Right ventricle myocardium inferior (tissue), 1 donor: ENCODE data around the gene GOLGA1. TPM values are rescaled to one million over a fixed set of nuclear protein-coding genes. Genes with fewer than 3 reads are reported as not detected.
"Not testable (repeated sequence)": the region's sequence is repeated elsewhere in the genome, so short reads cannot be mapped to it uniquely, and the experiment has no call there.

ENCODE experiments used
- ATAC-seq: fragments of 200-7000 bp; cut with Tn5 transposase; one replicate; pipeline ENCODE4 v1.9.1; 2020; ENCODE audit warnings: mild to moderate bottlenecking, moderate library complexity
- DNase-seq: peaks from one replicate; pipeline ENCODE4 v3.0.0; 2021; ENCODE audit errors: missing footprints
- intact Hi-C: fragments of 100-400 bp; cut with DNase I; formaldehyde crosslinking; loops from one replicate; pipeline ENCODE4 v1.11.0; 2022
- long read RNA-seq: library from polyadenylated mRNA; unstranded; transcript quantifications from one replicate; pipeline ENCODE4 v2.0.0, GENCODE V29; 2021
- total RNA-seq: library from RNA; stranded (reverse); fragmentation: NEBNext Ultra II Directional; extraction: Animal tissue kit (Norgen Biotek cat#: 25700); gene quantifications from one replicate; pipeline ENCODE4 v1.2.1, GENCODE V29; 2021
- donor health status: DM: no; HTN: yes; CAD: no; lungs with severe emphysema.

The GOLGA1 gene
- 16.4 TPM for total RNA-seq
- long read RNA-seq, full-length matches to known transcripts: 3 of 12 reads
- long read RNA-seq, partial matches to known transcripts: 4 of 12 reads
- long read RNA-seq, other reads (novel, unspliced or antisense): 5 of 12 reads

- ATAC-seq: peak; percentile 99
- intact Hi-C loops: loop anchor here (1.0 to 10.0 kb wide), 4 partner anchors 69 to 434 kb away; partner anchors contain the start of genes RABEPK and SCAI
- DNase-seq: peak; percentile 97
These were observed at the start of gene GOLGA1 for GRCh38 chr9:124940894-124941678. Gene GOLGA1 (minus strand): TSS chr9:124941083. CDS start chr9:124938711, 2,372 bp downstream.

GRCh38 chr9:124983698-124984097 is 42.8 kb upstream of the GOLGA1 start:
- intact Hi-C loops: no loop called here
- ATAC-seq (no peak), DNase-seq (no peak)

GRCh38 chr9:124980431-124980830 is 39.5 kb upstream of the GOLGA1 start:
- ATAC-seq (no peak), DNase-seq (no peak)
- intact Hi-C loops: no loop called here

- intact Hi-C loops: no loop called here
- ATAC-seq: no peak
- DNase-seq: no peak
These were observed 34.2 kb upstream of the GOLGA1 start for GRCh38 chr9:124975131-124975530.

- intact Hi-C loops: no loop called here
- DNase-seq: no peak
- no peak for ATAC-seq
These were observed 32.9 kb upstream of the GOLGA1 start for GRCh38 chr9:124973807-124974206.

- intact Hi-C loops: no loop called here
- DNase-seq (no peak), ATAC-seq (no peak)
These were observed 31.4 kb upstream of the GOLGA1 start for GRCh38 chr9:124972241-124972770.

GRCh38 chr9:124969401-124969800 is 28.5 kb upstream of the GOLGA1 start:
- DNase-seq (no peak), ATAC-seq (no peak)
- intact Hi-C loops: no loop called here

GRCh38 chr9:124968238-124968637 is 27.4 kb upstream of the GOLGA1 start:
- ATAC-seq: no peak
- DNase-seq: no peak
- intact Hi-C loops: no loop called here

GRCh38 chr9:124965775-124966568 is 25.1 kb upstream of the GOLGA1 start:
- DNase-seq, ATAC-seq, intact Hi-C loops: not testable (repeated sequence)

- no peak for ATAC-seq
- DNase-seq: no peak
- intact Hi-C loops: no loop called here
These were observed 23.7 kb upstream of the GOLGA1 start for GRCh38 chr9:124964604-124965003.

GRCh38 chr9:124964056-124964455 is 23.2 kb upstream of the GOLGA1 start:
- intact Hi-C loops: no loop called here
- ATAC-seq (no peak), DNase-seq (no peak)

- DNase-seq (no peak), ATAC-seq (no peak)
- intact Hi-C loops: no loop called here
These were observed 19.5 kb upstream of the GOLGA1 start for GRCh38 chr9:124960409-124960752.

- DNase-seq, ATAC-seq, intact Hi-C loops: not testable (repeated sequence)
These were observed 19.0 kb upstream of the GOLGA1 start for GRCh38 chr9:124959671-124960408.

- DNase-seq (no peak), ATAC-seq (no peak)
- intact Hi-C loops: no loop called here
These were observed 13.4 kb upstream of the GOLGA1 start for GRCh38 chr9:124954255-124954654.

GRCh38 chr9:124950050-124950718 is 9.3 kb upstream of the GOLGA1 start:
- no peak for DNase-seq
- no peak for ATAC-seq
- intact Hi-C loops: no loop called here

- DNase-seq: no peak
- ATAC-seq: no peak
These were observed 8.5 kb upstream of the GOLGA1 start for GRCh38 chr9:124949387-124949786.

GRCh38 chr9:124947727-124948391 is 7.0 kb upstream of the GOLGA1 start:
- DNase-seq (no peak), ATAC-seq (no peak)
- intact Hi-C loops: loop anchor here (10.0 kb wide), 1 partner anchor 427 kb away; no protein-coding TSS in a partner anchor

More at GRCh38 chr9:124949387-124949786, 8.5 kb upstream of the GOLGA1 start:
- intact Hi-C loops: loop anchor here (10.0 kb wide), 1 partner anchor 425 kb away; no protein-coding TSS in a partner anchor

- intact Hi-C loops: loop anchor here (10.0 kb wide), 1 partner anchor 429 kb away; no protein-coding TSS in a partner anchor
- ATAC-seq: no peak
- no peak for DNase-seq
These were observed 5.3 kb upstream of the GOLGA1 start for GRCh38 chr9:124946167-124946566.
